ENCODE results near the gene LRFN5.

GRCh38 chr14:41570415-41571155 lies 36.1 kb upstream of the LRFN5 start:
- no peak for TF ChIP-seq PBX2 (CRISPR knock-in tag; IDR thresholded peaks at IDR 0.05; ENCODE audit: low read depth)
- no peak for TF ChIP-seq PBX2 (tag; conservative IDR thresholded peaks at IDR 0.05; ENCODE audit: low read depth)
- TF ChIP-seq, protein P1, sequence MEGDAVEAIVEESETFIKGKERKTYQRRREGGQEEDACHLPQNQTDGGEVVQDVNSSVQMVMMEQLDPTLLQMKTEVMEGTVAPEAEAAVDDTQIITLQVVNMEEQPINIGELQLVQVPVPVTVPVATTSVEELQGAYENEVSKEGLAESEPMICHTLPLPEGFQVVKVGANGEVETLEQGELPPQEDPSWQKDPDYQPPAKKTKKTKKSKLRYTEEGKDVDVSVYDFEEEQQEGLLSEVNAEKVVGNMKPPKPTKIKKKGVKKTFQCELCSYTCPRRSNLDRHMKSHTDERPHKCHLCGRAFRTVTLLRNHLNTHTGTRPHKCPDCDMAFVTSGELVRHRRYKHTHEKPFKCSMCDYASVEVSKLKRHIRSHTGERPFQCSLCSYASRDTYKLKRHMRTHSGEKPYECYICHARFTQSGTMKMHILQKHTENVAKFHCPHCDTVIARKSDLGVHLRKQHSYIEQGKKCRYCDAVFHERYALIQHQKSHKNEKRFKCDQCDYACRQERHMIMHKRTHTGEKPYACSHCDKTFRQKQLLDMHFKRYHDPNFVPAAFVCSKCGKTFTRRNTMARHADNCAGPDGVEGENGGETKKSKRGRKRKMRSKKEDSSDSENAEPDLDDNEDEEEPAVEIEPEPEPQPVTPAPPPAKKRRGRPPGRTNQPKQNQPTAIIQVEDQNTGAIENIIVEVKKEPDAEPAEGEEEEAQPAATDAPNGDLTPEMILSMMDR (IDR thresholded peaks at IDR 0.05 in 2 of 3, conservative IDR thresholded peaks at IDR 0.05 in 1 of 3; ENCODE audit: insufficient read depth in 2 of 3, low read depth in 1 of 3, low read length in 3 of 3): no peak
- no peak for TF ChIP-seq MAZ (CRISPR knock-in tag; conservative IDR thresholded peaks at IDR 0.05 in 1 of 2, IDR thresholded peaks at IDR 0.05 in 1 of 2)
- TF ChIP-seq YY1 (IDR thresholded peaks at IDR 0.05; ENCODE audit: borderline replicate concordance in 1 of 3, control insufficient read depth in 1 of 3, extremely low read depth in 1 of 3, insufficient read depth in 3 of 3, insufficient read length in 1 of 3, insufficient replicate concordance in 2 of 3, low read depth in 1 of 3, low read length in 2 of 3): no peak

All from K562 (cell line).